ENCODE data around the gene ZNF195. TPM values are rescaled to one million over a fixed set of nuclear protein-coding genes. Genes with fewer than 3 reads are reported as not detected.

The ZNF195 gene
- 10 to 100 TPM; 16.7 to 27.9 (median 18.3) TPM for total RNA-seq

GRCh38 chr11:3378426-3379423 is at the start of gene ZNF195:
Gene ZNF195 (minus strand): TSS chr11:3379146. CDS start chr11:3379040, 106 bp downstream.
- no peak for TF ChIP-seq CTCF (IDR thresholded peaks at IDR 0.05; ENCODE audit: low read depth)

GRCh38 chr11:3412837-3413236 is 33.9 kb upstream of the ZNF195 start:
- no peak for TF ChIP-seq CTCF (IDR thresholded peaks at IDR 0.05; ENCODE audit: low read depth)

GRCh38 chr11:3382613-3383285 is 3.8 kb upstream of the ZNF195 start:
- no peak for TF ChIP-seq CTCF (IDR thresholded peaks at IDR 0.05; ENCODE audit: low read depth)

GRCh38 chr11:3381794-3382193 is 2.8 kb upstream of the ZNF195 start:
- TF ChIP-seq CTCF (IDR thresholded peaks at IDR 0.05; ENCODE audit: low read depth) = no peak

- TF ChIP-seq CTCF (IDR thresholded peaks at IDR 0.05; ENCODE audit: low read depth) = no peak
Observed at GRCh38 chr11:3380706-3381545, 2.0 kb upstream of the ZNF195 start.

- TF ChIP-seq CTCF (IDR thresholded peaks at IDR 0.05; ENCODE audit: low read depth) = no peak
Observed at GRCh38 chr11:3375552-3375951, 3.4 kb downstream of the ZNF195 start.

Measured in subcutaneous adipose tissue (tissue), 4 donors.